BLaER1 (cell line): ENCODE results near the gene GATD1.
A peak's percentile ranks its signal among the peaks of the same experiment; 100 is the strongest.

Experiments used
- H3K27ac ChIP-seq: shearing (Covaris generic); formaldehyde crosslinking; 2 replicates; pipeline ENCODE4 v1.8.1; 2022
- H3K27me3 ChIP-seq: shearing (Covaris generic); formaldehyde crosslinking; 2 replicates; pipeline ENCODE4 v1.8.1; 2022
- H3K36me3 ChIP-seq: shearing (Covaris generic); formaldehyde crosslinking; 2 replicates; pipeline ENCODE4 v1.8.1; 2022
- H3K4me1 ChIP-seq: shearing (Covaris generic); formaldehyde crosslinking; 2 replicates; pipeline ENCODE4 v1.8.1; 2022
- H3K4me2 ChIP-seq: shearing (Covaris generic); formaldehyde crosslinking; 2 replicates; pipeline ENCODE4 v1.8.1; 2022
- H3K4me3 ChIP-seq: shearing (Covaris generic); formaldehyde crosslinking; 2 replicates; pipeline ENCODE4 v1.8.1; 2022
- H3K9ac ChIP-seq: shearing (Covaris generic); formaldehyde crosslinking; 2 replicates; pipeline ENCODE4 v1.8.1; 2022
- H3K9me3 ChIP-seq: shearing (Covaris generic); formaldehyde crosslinking; 2 replicates; pipeline ENCODE4 v1.8.1; 2022
- H4K20me1 ChIP-seq: shearing (Covaris generic); formaldehyde crosslinking; 2 replicates; pipeline ENCODE4 v1.8.1; 2022
- Cebpa-rat ChIP-seq: shearing (Covaris generic); IDR thresholded peaks from 2 replicates; pipeline ENCODE4 v1.8.1; 2022

GATD1 gene

GRCh38 chr11:802693-803466, 25.6 kb upstream of the GATD1 start:
- no peak for TF ChIP-seq Cebpa-rat
- peaks cover 45% of the 10 kb centered on the region for H3K36me3 ChIP-seq
- H3K27ac ChIP-seq = peak overlapping the region; percentile 59
- H3K4me1 ChIP-seq = peaks cover 48% of the 10 kb centered on the region
- H3K4me2 ChIP-seq = peak overlapping the region; percentile 99
- no peaks in the 10 kb centered on the region for H3K27me3 ChIP-seq
- H4K20me1 ChIP-seq = peaks cover 32% of the 10 kb centered on the region; the same call in 1 of the 2 replicates
- peak overlapping the region; percentile 76 for H3K4me3 ChIP-seq
- H3K9me3 ChIP-seq = no peaks in the 10 kb centered on the region
- H3K9ac ChIP-seq = peak overlapping the region; percentile 80

- Histone ChIP-seq H3K36me3 (peaks cover 45% of the 10 kb centered on the region), H3K4me1 (peaks cover 47% of the 10 kb centered on the region), H3K27me3 (no peaks in the 10 kb centered on the region), H3K9me3 (no peaks in the 10 kb centered on the region), H3K9ac (0 out of 2 replicates have a peak overlapping the region, but pooled peaks have one; percentile 80), H3K27ac (no peak overlapping the region), H3K4me3 (no peak overlapping the region), H4K20me1 (peaks cover 38% of the 10 kb centered on the region), H3K4me2 (peak overlapping the region; percentile 99)
- TF ChIP-seq Cebpa-rat = no peak
These were observed 24.8 kb upstream of the GATD1 start for GRCh38 chr11:802018-802617.

GRCh38 chr11:801097-801780, 24.0 kb upstream of the GATD1 start:
- Histone ChIP-seq H3K36me3 (peaks cover 45% of the 10 kb centered on the region), H3K4me3 (no peak overlapping the region), H3K4me1 (peaks cover 52% of the 10 kb centered on the region), H4K20me1 (peaks cover 46% of the 10 kb centered on the region), H3K9me3 (no peaks in the 10 kb centered on the region), H3K27me3 (no peaks in the 10 kb centered on the region), H3K9ac (no peak overlapping the region), H3K27ac (no peak overlapping the region), H3K4me2 (no peak overlapping the region)
- no peak for TF ChIP-seq Cebpa-rat

- no peak for TF ChIP-seq Cebpa-rat
- peaks cover 45% of the 10 kb centered on the region for H3K36me3 ChIP-seq
- no peak overlapping the region for H3K9ac ChIP-seq
These were observed 23.2 kb upstream of the GATD1 start for GRCh38 chr11:800473-800872.

GRCh38 chr11:799641-800316, 22.5 kb upstream of the GATD1 start:
- Histone ChIP-seq H3K27me3 (no peaks in the 10 kb centered on the region), H3K27ac (no peak overlapping the region), H3K9ac (no peak overlapping the region), H3K4me1 (peaks cover 54% of the 10 kb centered on the region), H3K4me3 (no peak overlapping the region), H4K20me1 (peaks cover 55% of the 10 kb centered on the region), H3K9me3 (no peaks in the 10 kb centered on the region), H3K4me2 (no peak overlapping the region), H3K36me3 (peaks cover 45% of the 10 kb centered on the region)
- no peak for TF ChIP-seq Cebpa-rat

More at GRCh38 chr11:800473-800872, 23.2 kb upstream of the GATD1 start:
- peaks cover 52% of the 10 kb centered on the region for H4K20me1 ChIP-seq
- peaks cover 50% of the 10 kb centered on the region for H3K4me1 ChIP-seq
- H3K9me3 ChIP-seq = no peaks in the 10 kb centered on the region
- H3K4me3 ChIP-seq = no peak overlapping the region
- H3K27me3 ChIP-seq = no peaks in the 10 kb centered on the region
- no peak overlapping the region for H3K4me2 ChIP-seq
- H3K27ac ChIP-seq = no peak overlapping the region

GRCh38 chr11:798093-798713, 20.9 kb upstream of the GATD1 start, which contains the start of gene SLC25A22:
TSS of gene SLC25A22 (minus strand) at chr11:798281. CDS start at chr11:795006, 3,275 bp downstream.
- H3K27ac ChIP-seq = peak within 1 kb of the TSS; percentile 88
- H3K36me3 ChIP-seq = peaks cover 60% of the 10 kb centered on the region

GRCh38 chr11:797296-798092, 20.2 kb upstream of the GATD1 start:
- H3K4me1 ChIP-seq = peaks cover 37% of the 10 kb centered on the region
- H4K20me1 ChIP-seq = peaks cover 49% of the 10 kb centered on the region
- no peaks in the 10 kb centered on the region for H3K9me3 ChIP-seq
- H3K9ac ChIP-seq = peak overlapping the region; percentile 90
- H3K4me2 ChIP-seq = peak overlapping the region; percentile 100
- no peaks in the 10 kb centered on the region for H3K27me3 ChIP-seq
- H3K36me3 ChIP-seq = peaks cover 58% of the 10 kb centered on the region
- peak overlapping the region; percentile 97 for H3K4me3 ChIP-seq
- peak overlapping the region; percentile 88 for H3K27ac ChIP-seq
- no peak for TF ChIP-seq Cebpa-rat

More at GRCh38 chr11:798093-798713, 20.9 kb upstream of the GATD1 start, which contains the start of gene SLC25A22:
- Histone ChIP-seq H3K27me3 (no peaks in the 10 kb centered on the region), H4K20me1 (peaks cover 52% of the 10 kb centered on the region), H3K4me2 (peak within 1 kb of the TSS; percentile 100), H3K9me3 (no peaks in the 10 kb centered on the region), H3K4me3 (peak within 1 kb of the TSS; percentile 97), H3K4me1 (peaks cover 45% of the 10 kb centered on the region), H3K9ac (peak within 1 kb of the TSS; percentile 90)
- TF ChIP-seq Cebpa-rat = no peak

- H3K9ac ChIP-seq = peak overlapping the region; percentile 90
- peaks cover 53% of the 10 kb centered on the region for H4K20me1 ChIP-seq
- H3K36me3 ChIP-seq = peaks cover 58% of the 10 kb centered on the region
- peak overlapping the region; percentile 100 for H3K4me2 ChIP-seq
- no peaks in the 10 kb centered on the region for H3K27me3 ChIP-seq
- no peaks in the 10 kb centered on the region for H3K9me3 ChIP-seq
- H3K4me3 ChIP-seq = peak overlapping the region; percentile 97
- no peak for TF ChIP-seq Cebpa-rat
- peak overlapping the region; percentile 88 for H3K27ac ChIP-seq
- H3K4me1 ChIP-seq = peaks cover 31% of the 10 kb centered on the region
These were observed 19.4 kb upstream of the GATD1 start for GRCh38 chr11:796565-797295.
